HepG2 (cell line): ENCODE results near the gene QPCT. TPM values are rescaled to one million over a fixed set of nuclear protein-coding genes. Genes with fewer than 3 reads are reported as not detected.
A peak's percentile ranks its signal among the peaks of the same experiment; 100 is the strongest.

Experiments used
- ASH2L ChIP-seq: fragments of 300-600, 200-600 bp; sonication (generic); IDR thresholded peaks from 2 replicates; pipeline ENCODE4 v1.7.0; 2017; ENCODE audit warnings: low read depth, mild to moderate bottlenecking, moderate library complexity, mixed read lengths, low read length; ENCODE audit not compliant: insufficient read length
- BHLHE40 ChIP-seq: IDR thresholded peaks from 2 replicates; pipeline ENCODE4 v1.6.1; 2011; ENCODE audit warnings: low read length, improper control_type of control experiment
- ETV6 ChIP-seq: sonication (generic); formaldehyde crosslinking; conservative IDR thresholded peaks from 2 replicates; pipeline ENCODE4 v1.4.0; 2020; ENCODE audit warnings: missing genetic modification reagents
- HOXA9 ChIP-seq: sonication (generic); formaldehyde crosslinking; IDR thresholded peaks from 2 replicates; pipeline ENCODE4 v1.8.1; 2022; ENCODE audit warnings: missing genetic modification reagents, mild to moderate bottlenecking, moderate library complexity, borderline replicate concordance
- HOXD1 ChIP-seq: sonication (generic); formaldehyde crosslinking; IDR thresholded peaks from 2 replicates; pipeline ENCODE4 v1.5.0; 2020; ENCODE audit warnings: missing genetic modification reagents
- IRF2 ChIP-seq: IDR thresholded peaks from 2 replicates; pipeline ENCODE4 v1.6.1; 2018; ENCODE audit warnings: missing genetic modification reagents, missing compliant biosample characterization
- MXD4 ChIP-seq: IDR thresholded peaks from 2 replicates; pipeline ENCODE4 v1.6.1; 2016; ENCODE audit warnings: mild to moderate bottlenecking, missing biosample characterization, missing genetic modification reagents
- NFATC3 ChIP-seq: sonication (generic); formaldehyde crosslinking; IDR thresholded peaks from 2 replicates; pipeline ENCODE4 v1.5.1; 2020; ENCODE audit warnings: mild to moderate bottlenecking, missing genetic modification reagents
- PRPF4 ChIP-seq: fragments of 200-400 bp; formaldehyde crosslinking; IDR thresholded peaks from 2 replicates; pipeline ENCODE4 v1.6.1; 2016; ENCODE audit warnings: low read length, low read depth; ENCODE audit not compliant: poor library complexity, severe bottlenecking
- SNRNP70 ChIP-seq: fragments of 200-400 bp; formaldehyde crosslinking; IDR thresholded peaks from 2 replicates; pipeline ENCODE4 v1.6.1; 2017; ENCODE audit warnings: mild to moderate bottlenecking, low read depth, low read length, moderate library complexity
- ZMYM2 ChIP-seq: sonication (generic); formaldehyde crosslinking; IDR thresholded peaks from 2 replicates; pipeline ENCODE4 v1.8.0; 2022; ENCODE audit warnings: mild to moderate bottlenecking, missing genetic modification reagents
- ZNF180 ChIP-seq: sonication (generic); formaldehyde crosslinking; IDR thresholded peaks from 2 replicates; pipeline ENCODE4 v1.4.0; 2020; ENCODE audit warnings: low read depth, missing genetic modification reagents, borderline replicate concordance
- ZNF207 ChIP-seq: fragments of 450-650 bp; IDR thresholded peaks from 2 replicates; pipeline ENCODE4 v1.6.1; 2016; ENCODE audit warnings: antibody characterized with exemption, borderline replicate concordance
- ZNF333 ChIP-seq: sonication (generic); formaldehyde crosslinking; IDR thresholded peaks from 2 replicates; pipeline ENCODE4 v1.4.0; 2020; ENCODE audit warnings: mild to moderate bottlenecking, missing genetic modification reagents, borderline replicate concordance
- ZNF432 ChIP-seq: sonication (generic); formaldehyde crosslinking; IDR thresholded peaks from 2 replicates; pipeline ENCODE4 v1.5.0; 2020; ENCODE audit warnings: missing genetic modification reagents, mild to moderate bottlenecking, borderline replicate concordance
- ZNF510 ChIP-seq: sonication (generic); formaldehyde crosslinking; IDR thresholded peaks from 2 replicates; pipeline ENCODE4 v1.4.0; 2020; ENCODE audit warnings: low read depth, mild to moderate bottlenecking, missing genetic modification reagents
- ZNF781 ChIP-seq: sonication (generic); formaldehyde crosslinking; IDR thresholded peaks from 2 replicates; pipeline ENCODE4 v1.5.1; 2020; ENCODE audit warnings: borderline replicate concordance, mild to moderate bottlenecking, missing genetic modification reagents; ENCODE audit errors: not compliant biosample characterization
- polyA plus RNA-seq, 8 experiments: library from polyadenylated mRNA; depleted of rRNA in 3 of 8; stranded (reverse) in 7 of 8; unstranded in 1 of 8; fragments of >200 nt; fragmentation: Illumina TruSeq in 4 of 8; extraction: Trizol in 4 of 8; gene quantifications; 2 replicates each; pipeline versions ENCODE4 v1.2.1 to v1.2.3, GENCODE V29; 2011 to 2016; ENCODE audit warnings: low read depth in 4 of 8, missing spikeins in 1 of 8, mixed read lengths in 1 of 8; ENCODE audit not compliant: insufficient read depth in 1 of 8
- total RNA-seq, 5 experiments: library from RNA; depleted of rRNA; stranded (reverse); fragments of >200 nt; fragmentation: Illumina TruSeq; extraction: Trizol; gene quantifications; 2 replicates each; pipeline ENCODE4 v1.2.3, GENCODE V29; 2016; ENCODE audit warnings: low read depth in 1 of 5
- TF ChIP-seq, protein P1 (sequence below): sonication (generic); formaldehyde crosslinking; IDR thresholded peaks from 2 replicates; pipeline ENCODE4 v1.8.0; 2022; ENCODE audit warnings: mild to moderate bottlenecking, missing genetic modification reagents, moderate library complexity
- TF ChIP-seq, protein P2 (sequence below): sonication (generic); formaldehyde crosslinking; IDR thresholded peaks from 2 replicates; pipeline ENCODE4 v1.8.1; 2022; ENCODE audit warnings: low read depth, mild to moderate bottlenecking, missing genetic modification reagents
- TF ChIP-seq, protein P3 (sequence below): sonication (generic); formaldehyde crosslinking; IDR thresholded peaks from 2 replicates; pipeline ENCODE4 v1.4.0; 2020; ENCODE audit warnings: missing genetic modification reagents, borderline replicate concordance

The QPCT gene
- total and polyA plus RNA-seq, 2 of the 13 experiments (the other 11 are each of a cell fraction or from before 2014, with no cell fraction given) = 0.77 to 1.2 TPM

DNA sequence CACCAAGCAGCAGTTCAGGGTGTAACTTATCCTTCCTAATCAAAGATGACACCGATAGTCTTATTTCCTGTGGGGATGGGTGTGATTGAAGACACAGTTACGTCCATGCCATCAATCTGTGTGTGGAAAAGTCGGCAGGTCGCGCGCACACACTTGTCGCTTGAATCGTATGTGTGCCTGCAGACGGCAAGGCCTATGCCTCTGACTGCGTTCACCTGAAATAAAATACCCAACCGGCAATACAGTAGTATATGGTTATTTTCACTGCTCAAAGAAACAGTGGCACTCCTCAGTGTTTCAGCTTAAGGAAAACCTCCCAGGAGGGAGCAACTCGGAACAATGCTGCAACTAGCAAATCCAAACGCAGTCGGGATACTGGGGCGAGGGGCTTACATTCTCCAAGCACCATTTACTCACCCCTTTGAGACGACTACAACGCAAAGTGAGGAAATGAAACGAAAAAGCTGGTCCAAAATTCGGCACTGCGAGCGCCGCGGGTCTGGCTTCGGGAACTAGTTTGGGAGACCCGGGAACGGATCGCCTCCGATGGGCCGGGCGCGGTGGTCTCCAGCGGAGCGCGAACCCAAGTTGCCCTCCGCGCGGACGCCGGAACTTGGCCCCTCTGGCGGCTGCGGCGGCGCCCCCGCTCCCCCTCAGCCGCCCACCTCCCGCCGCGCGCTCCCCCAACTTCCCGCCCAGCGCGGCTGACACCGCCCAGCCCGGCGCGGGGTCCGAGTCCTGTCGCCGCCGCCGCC is 20.5 kb upstream of the QPCT start (continued):
- TF ChIP-seq, protein P1, sequence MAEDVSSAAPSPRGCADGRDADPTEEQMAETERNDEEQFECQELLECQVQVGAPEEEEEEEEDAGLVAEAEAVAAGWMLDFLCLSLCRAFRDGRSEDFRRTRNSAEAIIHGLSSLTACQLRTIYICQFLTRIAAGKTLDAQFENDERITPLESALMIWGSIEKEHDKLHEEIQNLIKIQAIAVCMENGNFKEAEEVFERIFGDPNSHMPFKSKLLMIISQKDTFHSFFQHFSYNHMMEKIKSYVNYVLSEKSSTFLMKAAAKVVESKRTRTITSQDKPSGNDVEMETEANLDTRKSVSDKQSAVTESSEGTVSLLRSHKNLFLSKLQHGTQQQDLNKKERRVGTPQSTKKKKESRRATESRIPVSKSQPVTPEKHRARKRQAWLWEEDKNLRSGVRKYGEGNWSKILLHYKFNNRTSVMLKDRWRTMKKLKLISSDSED = no peak
- TF ChIP-seq, protein P2, sequence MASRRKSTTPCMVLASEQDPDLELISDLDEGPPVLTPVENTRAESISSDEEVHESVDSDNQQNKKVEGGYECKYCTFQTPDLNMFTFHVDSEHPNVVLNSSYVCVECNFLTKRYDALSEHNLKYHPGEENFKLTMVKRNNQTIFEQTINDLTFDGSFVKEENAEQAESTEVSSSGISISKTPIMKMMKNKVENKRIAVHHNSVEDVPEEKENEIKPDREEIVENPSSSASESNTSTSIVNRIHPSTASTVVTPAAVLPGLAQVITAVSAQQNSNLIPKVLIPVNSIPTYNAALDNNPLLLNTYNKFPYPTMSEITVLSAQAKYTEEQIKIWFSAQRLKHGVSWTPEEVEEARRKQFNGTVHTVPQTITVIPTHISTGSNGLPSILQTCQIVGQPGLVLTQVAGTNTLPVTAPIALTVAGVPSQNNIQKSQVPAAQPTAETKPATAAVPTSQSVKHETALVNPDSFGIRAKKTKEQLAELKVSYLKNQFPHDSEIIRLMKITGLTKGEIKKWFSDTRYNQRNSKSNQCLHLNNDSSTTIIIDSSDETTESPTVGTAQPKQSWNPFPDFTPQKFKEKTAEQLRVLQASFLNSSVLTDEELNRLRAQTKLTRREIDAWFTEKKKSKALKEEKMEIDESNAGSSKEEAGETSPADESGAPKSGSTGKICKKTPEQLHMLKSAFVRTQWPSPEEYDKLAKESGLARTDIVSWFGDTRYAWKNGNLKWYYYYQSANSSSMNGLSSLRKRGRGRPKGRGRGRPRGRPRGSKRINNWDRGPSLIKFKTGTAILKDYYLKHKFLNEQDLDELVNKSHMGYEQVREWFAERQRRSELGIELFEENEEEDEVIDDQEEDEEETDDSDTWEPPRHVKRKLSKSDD = peak; percentile 31; the same call in 1 of the 2 replicates
- TF ChIP-seq ZNF781 (peak; percentile 43), PRPF4 (no peak), HOXD1 (no peak; the same call in 1 of the 2 replicates), HOXA9 (CRISPR knock-in tag) (0 out of 2 replicates have a peak, but pooled peaks have one; percentile 53), ZNF510 (CRISPR knock-in tag) (no peak), MXD4 (no peak), ZMYM2 (CRISPR knock-in tag) (no peak), ZNF207 (no peak), ZNF333 (CRISPR knock-in tag) (no peak), ZNF432 (CRISPR knock-in tag) (no peak), NFATC3 (CRISPR knock-in tag) (no peak), ETV6 (CRISPR knock-in tag) (no peak), BHLHE40 (no peak), IRF2 (no peak), ASH2L (peak; percentile 87), ZNF180 (no peak), SNRNP70 (no peak)
- TF ChIP-seq, protein P3, sequence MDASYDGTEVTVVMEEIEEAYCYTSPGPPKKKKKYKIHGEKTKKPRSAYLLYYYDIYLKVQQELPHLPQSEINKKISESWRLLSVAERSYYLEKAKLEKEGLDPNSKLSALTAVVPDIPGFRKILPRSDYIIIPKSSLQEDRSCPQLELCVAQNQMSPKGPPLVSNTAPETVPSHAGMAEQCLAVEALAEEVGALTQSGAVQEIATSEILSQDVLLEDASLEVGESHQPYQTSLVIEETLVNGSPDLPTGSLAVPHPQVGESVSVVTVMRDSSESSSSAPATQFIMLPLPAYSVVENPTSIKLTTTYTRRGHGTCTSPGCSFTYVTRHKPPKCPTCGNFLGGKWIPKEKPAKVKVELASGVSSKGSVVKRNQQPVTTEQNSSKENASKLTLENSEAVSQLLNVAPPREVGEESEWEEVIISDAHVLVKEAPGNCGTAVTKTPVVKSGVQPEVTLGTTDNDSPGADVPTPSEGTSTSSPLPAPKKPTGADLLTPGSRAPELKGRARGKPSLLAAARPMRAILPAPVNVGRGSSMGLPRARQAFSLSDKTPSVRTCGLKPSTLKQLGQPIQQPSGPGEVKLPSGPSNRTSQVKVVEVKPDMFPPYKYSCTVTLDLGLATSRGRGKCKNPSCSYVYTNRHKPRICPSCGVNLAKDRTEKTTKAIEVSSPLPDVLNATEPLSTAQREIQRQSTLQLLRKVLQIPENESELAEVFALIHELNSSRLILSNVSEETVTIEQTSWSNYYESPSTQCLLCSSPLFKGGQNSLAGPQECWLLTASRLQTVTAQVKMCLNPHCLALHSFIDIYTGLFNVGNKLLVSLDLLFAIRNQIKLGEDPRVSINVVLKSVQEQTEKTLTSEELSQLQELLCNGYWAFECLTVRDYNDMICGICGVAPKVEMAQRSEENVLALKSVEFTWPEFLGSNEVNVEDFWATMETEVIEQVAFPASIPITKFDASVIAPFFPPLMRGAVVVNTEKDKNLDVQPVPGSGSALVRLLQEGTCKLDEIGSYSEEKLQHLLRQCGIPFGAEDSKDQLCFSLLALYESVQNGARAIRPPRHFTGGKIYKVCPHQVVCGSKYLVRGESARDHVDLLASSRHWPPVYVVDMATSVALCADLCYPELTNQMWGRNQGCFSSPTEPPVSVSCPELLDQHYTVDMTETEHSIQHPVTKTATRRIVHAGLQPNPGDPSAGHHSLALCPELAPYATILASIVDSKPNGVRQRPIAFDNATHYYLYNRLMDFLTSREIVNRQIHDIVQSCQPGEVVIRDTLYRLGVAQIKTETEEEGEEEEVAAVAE (CRISPR knock-in tag) = no peak
